Fibroblast of peridontal ligament (primary cell): ENCODE measurements around the gene ROM1.
A peak's percentile ranks its signal among the peaks of the same experiment; 100 is the strongest.
"Not testable (repeated sequence)": the region's sequence is repeated elsewhere in the genome, so short reads cannot be mapped to it uniquely, and the experiment has no call there.

Source experiments
- DNase-seq: peaks from one replicate; pipeline ENCODE4 v3.0.0-alpha.2; 2010; ENCODE audit errors: extremely low read depth

ROM1 gene

GRCh38 chr11:62608776-62609175 lies 4.3 kb upstream of the ROM1 start:
- no peak for DNase-seq

GRCh38 chr11:62610403-62610802 lies 2.7 kb upstream of the ROM1 start:
- DNase-seq = no peak

GRCh38 chr11:62610814-62611704 lies 2.0 kb upstream of the ROM1 start:
- no peak for DNase-seq

- peak; percentile 67 for DNase-seq
Measured at GRCh38 chr11:62611705-62612365, 1.2 kb upstream of the ROM1 start.

GRCh38 chr11:62613291-62613778 lies 278 bp downstream of the ROM1 start:
- DNase-seq = no peak

GRCh38 chr11:62614275-62614674 lies 1.2 kb downstream of the ROM1 start:
- no peak for DNase-seq

- no peak for DNase-seq
Measured at GRCh38 chr11:62615521-62615920, 2.5 kb downstream of the ROM1 start.

- not testable (repeated sequence) for DNase-seq
Measured at GRCh38 chr11:62616957-62617356, 3.9 kb downstream of the ROM1 start.

- DNase-seq = peak; percentile 44
Measured at GRCh38 chr11:62621027-62621566, 8.0 kb downstream of the ROM1 start.

- DNase-seq = peak; percentile 97
Measured at GRCh38 chr11:62621567-62622470, 8.8 kb downstream of the ROM1 start, which contains the start of gene B3GAT3. Gene B3GAT3 (minus strand): TSS chr11:62621986. CDS start chr11:62621947, 39 bp downstream.

GRCh38 chr11:62622476-62623089 lies 9.5 kb downstream of the ROM1 start:
- DNase-seq = no peak

GRCh38 chr11:62627713-62628112 lies 14.7 kb downstream of the ROM1 start:
- no peak for DNase-seq

GRCh38 chr11:62632492-62632891 lies 19.4 kb downstream of the ROM1 start:
- DNase-seq = no peak

- DNase-seq = no peak
Measured at GRCh38 chr11:62644220-62644619, 31.2 kb downstream of the ROM1 start.

GRCh38 chr11:62645671-62645945 lies 32.6 kb downstream of the ROM1 start:
- DNase-seq = no peak

GRCh38 chr11:62645946-62646824 lies 33.1 kb downstream of the ROM1 start, which contains the start of gene GANAB:
Gene GANAB (minus strand): TSS chr11:62646613. CDS start chr11:62646599, 14 bp downstream.
- peak; percentile 95 for DNase-seq

GRCh38 chr11:62646825-62647608 lies 34.0 kb downstream of the ROM1 start:
- no peak for DNase-seq

GRCh38 chr11:62647609-62648005 lies 34.5 kb downstream of the ROM1 start:
- DNase-seq = no peak
